ENCODE results near the gene GEMIN7.

GEMIN7 gene

DNA sequence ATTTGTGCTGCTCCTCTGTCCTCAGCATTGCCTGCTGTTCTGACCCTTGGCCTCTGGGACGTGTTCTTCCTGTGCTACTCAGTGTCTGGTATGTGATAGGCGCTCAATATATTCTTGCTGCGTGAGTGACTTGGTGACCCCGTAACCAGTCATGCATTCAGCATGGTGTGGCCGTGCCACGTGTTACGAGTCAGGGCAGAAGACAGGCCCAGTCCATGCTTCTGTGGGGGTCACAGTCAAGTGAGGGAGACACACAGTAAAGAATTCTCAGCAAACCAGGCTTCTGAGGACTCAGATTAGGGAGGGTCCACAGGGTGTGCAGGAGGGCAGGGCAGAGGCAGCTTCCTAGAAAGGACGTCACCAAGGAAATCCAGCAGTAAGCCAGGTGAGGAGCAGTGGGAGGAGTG, 21.8 kb downstream of the GEMIN7 start:
- TF ChIP-seq EZH2 (IDR thresholded peaks at IDR 0.05; ENCODE audit: borderline replicate concordance, low read length): no peak
- TF ChIP-seq, protein P1, sequence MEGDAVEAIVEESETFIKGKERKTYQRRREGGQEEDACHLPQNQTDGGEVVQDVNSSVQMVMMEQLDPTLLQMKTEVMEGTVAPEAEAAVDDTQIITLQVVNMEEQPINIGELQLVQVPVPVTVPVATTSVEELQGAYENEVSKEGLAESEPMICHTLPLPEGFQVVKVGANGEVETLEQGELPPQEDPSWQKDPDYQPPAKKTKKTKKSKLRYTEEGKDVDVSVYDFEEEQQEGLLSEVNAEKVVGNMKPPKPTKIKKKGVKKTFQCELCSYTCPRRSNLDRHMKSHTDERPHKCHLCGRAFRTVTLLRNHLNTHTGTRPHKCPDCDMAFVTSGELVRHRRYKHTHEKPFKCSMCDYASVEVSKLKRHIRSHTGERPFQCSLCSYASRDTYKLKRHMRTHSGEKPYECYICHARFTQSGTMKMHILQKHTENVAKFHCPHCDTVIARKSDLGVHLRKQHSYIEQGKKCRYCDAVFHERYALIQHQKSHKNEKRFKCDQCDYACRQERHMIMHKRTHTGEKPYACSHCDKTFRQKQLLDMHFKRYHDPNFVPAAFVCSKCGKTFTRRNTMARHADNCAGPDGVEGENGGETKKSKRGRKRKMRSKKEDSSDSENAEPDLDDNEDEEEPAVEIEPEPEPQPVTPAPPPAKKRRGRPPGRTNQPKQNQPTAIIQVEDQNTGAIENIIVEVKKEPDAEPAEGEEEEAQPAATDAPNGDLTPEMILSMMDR (IDR thresholded peaks at IDR 0.05; ENCODE audit: low read length): no peak
- no peaks in the 10 kb centered on the region for H4K20me1 ChIP-seq (ENCODE audit: insufficient read depth, low read length)
- peaks cover 58% of the 10 kb centered on the region for H3K4me1 ChIP-seq (ENCODE audit: insufficient read depth, low read length, severe bottlenecking)

DNA sequence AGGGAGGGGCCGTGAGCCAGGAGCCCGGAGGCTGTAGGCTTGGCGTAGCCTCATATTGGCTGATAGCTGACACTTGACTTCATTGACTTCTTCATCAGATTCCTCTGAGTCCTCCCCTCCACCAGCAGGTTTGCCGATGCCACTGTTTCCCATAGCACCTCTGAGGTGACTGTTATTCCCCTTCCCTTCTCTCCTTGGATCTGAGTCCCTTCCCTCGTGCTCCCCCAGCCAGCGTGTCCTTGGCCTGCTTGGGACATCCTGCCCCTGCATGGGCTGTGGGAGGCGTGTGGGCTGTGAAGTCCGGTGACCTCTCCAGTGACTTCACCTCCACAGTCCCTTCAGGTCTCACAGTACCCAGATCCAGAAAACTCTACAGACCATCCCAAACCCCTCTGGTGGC, 22.7 kb downstream of the GEMIN7 start:
- H3K4me1 ChIP-seq (ENCODE audit: insufficient read depth, low read length, severe bottlenecking): peaks cover 56% of the 10 kb centered on the region
- TF ChIP-seq, protein P1 (IDR thresholded peaks at IDR 0.05; ENCODE audit: low read length): no peak
- no peak for TF ChIP-seq EZH2 (IDR thresholded peaks at IDR 0.05; ENCODE audit: borderline replicate concordance, low read length)
- H3K79me2 ChIP-seq (ENCODE audit: insufficient read depth, low read length): peaks cover 3% of the 10 kb centered on the region; the same call in 1 of the 2 replicates
- H3F3A ChIP-seq (ENCODE audit: insufficient read depth, low read length): no peaks in the 10 kb centered on the region
- H3K4me2 ChIP-seq (ENCODE audit: low read length): no peak overlapping the region
- no peak overlapping the region for H2AFZ ChIP-seq (ENCODE audit: low read length)
- no peak overlapping the region for H3K9ac ChIP-seq (ENCODE audit: low read length)
- no peaks in the 10 kb centered on the region for H3K9me3 ChIP-seq (ENCODE audit: low read length)
- no peaks in the 10 kb centered on the region for H3K27me3 ChIP-seq (ENCODE audit: insufficient read depth, low read length)
- H3K36me3 ChIP-seq (ENCODE audit: insufficient read depth, low read length): peaks cover 11% of the 10 kb centered on the region
- H3K9me2 ChIP-seq (ENCODE audit: low read depth, low read length): no peaks in the 10 kb centered on the region
- H4K20me1 ChIP-seq (ENCODE audit: insufficient read depth, low read length): no peaks in the 10 kb centered on the region
- no peak overlapping the region for H3K27ac ChIP-seq (ENCODE audit: low read depth, low read length, poor library complexity, severe bottlenecking)
- H3K4me3 ChIP-seq (ENCODE audit: low read depth, low read length, poor library complexity, severe bottlenecking): no peak overlapping the region

More for the DNA sequence above, 21.8 kb downstream of the GEMIN7 start:
- Histone ChIP-seq H3K9me3 (ENCODE audit: low read length) (no peaks in the 10 kb centered on the region), H2AFZ (ENCODE audit: low read length) (no peak overlapping the region), H3K27me3 (ENCODE audit: insufficient read depth, low read length) (no peaks in the 10 kb centered on the region), H3K4me2 (ENCODE audit: low read length) (no peak overlapping the region), H3K9me2 (ENCODE audit: low read depth, low read length) (no peaks in the 10 kb centered on the region), H3F3A (ENCODE audit: insufficient read depth, low read length) (no peaks in the 10 kb centered on the region), H3K4me3 (ENCODE audit: low read depth, low read length, poor library complexity, severe bottlenecking) (no peak overlapping the region), H3K79me2 (ENCODE audit: insufficient read depth, low read length) (peaks cover 13% of the 10 kb centered on the region), H3K36me3 (ENCODE audit: insufficient read depth, low read length) (peaks cover 11% of the 10 kb centered on the region), H3K9ac (ENCODE audit: low read length) (no peak overlapping the region), H3K27ac (ENCODE audit: low read depth, low read length, poor library complexity, severe bottlenecking) (peak overlapping the region; percentile 25)

DNA sequence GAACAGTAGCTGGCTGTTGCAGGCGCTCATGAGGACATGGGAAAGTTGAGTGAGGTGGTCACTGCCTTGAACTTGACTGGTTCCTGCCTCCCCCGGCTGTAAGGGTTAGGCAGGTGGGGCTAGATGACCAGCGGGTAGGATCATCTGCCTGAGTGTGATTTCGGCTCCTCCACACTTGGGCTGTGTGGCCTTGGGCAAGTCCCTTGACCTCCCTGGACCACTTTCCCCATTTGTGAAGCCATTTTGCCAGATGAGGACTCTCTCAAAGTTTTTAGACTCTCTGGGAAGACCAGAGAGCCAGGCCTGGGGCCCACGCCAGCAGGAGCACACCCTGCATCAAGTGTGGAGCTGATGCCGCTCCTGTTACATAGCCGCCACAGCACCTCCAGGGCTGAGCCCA, 23.4 kb downstream of the GEMIN7 start:
- Histone ChIP-seq H4K20me1 (ENCODE audit: insufficient read depth, low read length) (no peaks in the 10 kb centered on the region), H3F3A (ENCODE audit: insufficient read depth, low read length) (no peaks in the 10 kb centered on the region), H2AFZ (ENCODE audit: low read length) (no peak overlapping the region), H3K27me3 (ENCODE audit: insufficient read depth, low read length) (no peaks in the 10 kb centered on the region), H3K4me2 (ENCODE audit: low read length) (peak overlapping the region; percentile 64; the same call in 1 of the 2 replicates), H3K36me3 (ENCODE audit: insufficient read depth, low read length) (peaks cover 11% of the 10 kb centered on the region), H3K9me2 (ENCODE audit: low read depth, low read length) (no peaks in the 10 kb centered on the region), H3K27ac (ENCODE audit: low read depth, low read length, poor library complexity, severe bottlenecking) (peak overlapping the region; percentile 28), H3K9me3 (ENCODE audit: low read length) (no peaks in the 10 kb centered on the region), H3K9ac (ENCODE audit: low read length) (no peak overlapping the region), H3K4me3 (ENCODE audit: low read depth, low read length, poor library complexity, severe bottlenecking) (no peak overlapping the region), H3K4me1 (ENCODE audit: insufficient read depth, low read length, severe bottlenecking) (peaks cover 59% of the 10 kb centered on the region), H3K79me2 (ENCODE audit: insufficient read depth, low read length) (0 out of 2 replicates have a peak, but pooled peaks cover 4% of the 10 kb centered on the region)
- TF ChIP-seq, protein P1 (IDR thresholded peaks at IDR 0.05; ENCODE audit: low read length): no peak
- TF ChIP-seq EZH2 (IDR thresholded peaks at IDR 0.05; ENCODE audit: borderline replicate concordance, low read length): no peak

All from OCI-LY1 (cell line).